Activated B cell treated with CpG ODN at 0.5 μM for 24 hours (primary cell): ENCODE results near the gene FAM240A. TPM values are rescaled to one million over a fixed set of nuclear protein-coding genes. Genes with fewer than 3 reads are reported as not detected.

Experiments used
- ATAC-seq: fragments of 200-7000 bp; cut with Tn5 transposase; one replicate; pipeline ENCODE4 v1.10.0; 2021; ENCODE audit warnings: low read depth, mild to moderate bottlenecking, moderate library complexity
- CTCF ChIA-PET: fragments of 350-600 bp; sonication (Branson Sonifier 250); formaldehyde crosslinking; loops from one replicate; lab custom pipeline; 2021; ENCODE audit warnings: antibody characterized with exemption; lab: Charles Lee
- POLR2A ChIA-PET: fragments of 350-600 bp; sonication (Branson Sonifier 250); formaldehyde crosslinking; loops from one replicate; lab custom pipeline; 2021; ENCODE audit warnings: antibody characterized with exemption; lab: Charles Lee
- DNase-seq: peaks from one replicate; pipeline ENCODE4 v3.0.0; 2022
- H3K27ac Mint-ChIP-seq: one replicate; pipeline ENCODE4 v1.8.0; 2020; ENCODE audit warnings: mixed read lengths
- H3K27me3 Mint-ChIP-seq: one replicate; pipeline ENCODE4 v1.8.0; 2021; ENCODE audit warnings: mixed read lengths
- H3K36me3 Mint-ChIP-seq: one replicate; pipeline ENCODE4 v1.8.0; 2021; ENCODE audit warnings: low read depth, mixed read lengths
- H3K4me1 Mint-ChIP-seq: one replicate; pipeline ENCODE4 v1.8.0; 2021; ENCODE audit warnings: mixed read lengths
- H3K4me3 Mint-ChIP-seq: one replicate; pipeline ENCODE4 v1.8.0; 2020; ENCODE audit warnings: mild to moderate bottlenecking, mixed read lengths
- H3K9me3 Mint-ChIP-seq: one replicate; pipeline ENCODE4 v1.8.0; 2020; ENCODE audit warnings: mixed read lengths
- CTCF ChIP-seq: fragments of 200-600 bp; IDR thresholded peaks from one replicate; pipeline ENCODE4 v1.8.0; 2022; ENCODE audit warnings: antibody characterized with exemption, mild to moderate bottlenecking
- intact Hi-C: fragments of 100-400 bp; cut with micrococcal nuclease; formaldehyde crosslinking; loops from one replicate; pipeline ENCODE4 v1.15.1; 2024
- total RNA-seq: library from RNA; stranded (reverse); gene quantifications from 2 replicates; pipeline ENCODE4 v1.2.3, GENCODE V29; 2022

Gene FAM240A
- total RNA-seq, 1 donor from 2014 or later, result not detected

GRCh38 chr3:46571684-46572083 is 40.6 kb upstream of the FAM240A start:
- intact Hi-C loops, result no loop called here
- no peak for TF ChIP-seq CTCF
- Mint-ChIP-seq H3K4me3 (no peak overlapping the region), H3K9me3 (no peaks in the 10 kb centered on the region), H3K27ac (no peak overlapping the region), H3K36me3 (no peaks in the 10 kb centered on the region), H3K27me3 (peaks cover 23% of the 10 kb centered on the region), H3K4me1 (no peaks in the 10 kb centered on the region)
- ATAC-seq (no peak), DNase-seq (no peak)
- POLR2A ChIA-PET, result no interaction called here
- CTCF ChIA-PET, result interaction anchor here (1.4 kb wide), 1 partner anchor 83 kb away, joined by 8 read pairs; no protein-coding TSS in a partner anchor

- ATAC-seq (no peak), DNase-seq (no peak)
- intact Hi-C loops, result no loop called here
- TF ChIP-seq CTCF, result no peak
- CTCF ChIA-PET, result no interaction called here
- H3K9me3 Mint-ChIP-seq, result no peaks in the 10 kb centered on the region
- no peak overlapping the region for H3K27ac Mint-ChIP-seq
- no peak overlapping the region for H3K4me3 Mint-ChIP-seq
- POLR2A ChIA-PET, result no interaction called here
- H3K4me1 Mint-ChIP-seq, result peaks cover 2% of the 10 kb centered on the region
- H3K27me3 Mint-ChIP-seq, result peaks cover 22% of the 10 kb centered on the region
- H3K36me3 Mint-ChIP-seq, result no peaks in the 10 kb centered on the region
Observed at GRCh38 chr3:46573701-46574100, 38.6 kb upstream of the FAM240A start.

GRCh38 chr3:46574243-46574646 is 38.1 kb upstream of the FAM240A start:
- H3K4me3 Mint-ChIP-seq, result no peak overlapping the region
- ATAC-seq (no peak), DNase-seq (no peak)
- H3K27me3 Mint-ChIP-seq, result peaks cover 22% of the 10 kb centered on the region
- H3K27ac Mint-ChIP-seq, result no peak overlapping the region
- intact Hi-C loops, result no loop called here
- TF ChIP-seq CTCF, result no peak
- H3K9me3 Mint-ChIP-seq, result no peaks in the 10 kb centered on the region
- no peaks in the 10 kb centered on the region for H3K36me3 Mint-ChIP-seq
- ChIA-PET CTCF (no interaction called here), POLR2A (no interaction called here)
- peaks cover 2% of the 10 kb centered on the region for H3K4me1 Mint-ChIP-seq

- CTCF ChIA-PET, result no interaction called here
Observed at GRCh38 chr3:46574881-46575576, 37.3 kb upstream of the FAM240A start.

More at GRCh38 chr3:46574881-46575576, 37.3 kb upstream of the FAM240A start:
- intact Hi-C loops, result no loop called here
- ATAC-seq (no peak), DNase-seq (no peak)
- peaks cover 22% of the 10 kb centered on the region for H3K27me3 Mint-ChIP-seq
- no peak for TF ChIP-seq CTCF
- H3K9me3 Mint-ChIP-seq, result no peaks in the 10 kb centered on the region
- no peaks in the 10 kb centered on the region for H3K36me3 Mint-ChIP-seq
- no peak overlapping the region for H3K4me3 Mint-ChIP-seq
- H3K27ac Mint-ChIP-seq, result no peak overlapping the region
- POLR2A ChIA-PET, result no interaction called here
- H3K4me1 Mint-ChIP-seq, result peaks cover 2% of the 10 kb centered on the region
